ENCODE data around the gene ETFRF1. TPM values are rescaled to one million over a fixed set of nuclear protein-coding genes. Genes with fewer than 3 reads are reported as not detected.

Gene ETFRF1
- total RNA-seq, 1 experiment from 2014 or later, result 8.4 TPM

DNA sequence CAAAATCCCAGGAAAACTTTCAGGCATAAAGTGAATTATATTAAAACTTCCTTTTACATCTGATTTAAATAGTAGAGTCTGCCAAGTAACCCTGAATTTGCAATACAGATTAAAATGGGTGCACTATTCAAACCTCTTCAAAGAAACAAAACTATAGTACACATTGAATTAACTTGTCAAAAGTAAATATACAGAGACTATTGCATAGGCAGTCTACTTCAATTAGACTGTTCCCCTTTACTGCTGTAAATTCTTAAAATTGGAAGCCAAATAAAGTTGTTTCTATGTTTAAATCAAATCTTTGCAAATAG is 48.6 kb downstream of the ETFRF1 start (continued):
- no peak for TF ChIP-seq TCF7L2 (IDR thresholded peaks at IDR 0.05; ENCODE audit: borderline replicate concordance, extremely low read depth, insufficient read depth, insufficient read length)
- TF ChIP-seq ZBTB33 (IDR thresholded peaks at IDR 0.05; ENCODE audit: extremely low read depth, insufficient replicate concordance, low read length), result no peak

GRCh38 chr12:25245491-25245890 is 50.5 kb downstream of the ETFRF1 start:
- POLR2A ChIA-PET, result interaction anchor here (0.6 kb wide), 1 partner anchor 21 kb away, joined by 3 read pairs; no protein-coding TSS in a partner anchor
- H3K4me3 ChIP-seq (replicated peaks in 1 of 2; ENCODE audit: low read depth in 1 of 2, low read length in 2 of 2), result no peak overlapping the region
- CTCF ChIA-PET, result no interaction called here
- intact Hi-C loops (cut with micrococcal nuclease), result loop anchor here (10.0 kb wide), 2 partner anchors 309 to 799 kb away; partner anchors contain the start of gene LMNTD1
- BruUV-seq (replicated peaks), result no TSS peak
- no peaks in the 10 kb centered on the region for H3K9me3 ChIP-seq (ENCODE audit: control insufficient read depth in 1 of 2, insufficient read depth in 1 of 2, low read depth in 1 of 2, low read length in 2 of 2)
- DNase-seq (ENCODE audit: low read depth, low spot score) (no peak), ATAC-seq (no peak)
- no peaks in the 10 kb centered on the region for H3K27me3 ChIP-seq (ENCODE audit: insufficient read depth, low read length)
- H3K79me2 ChIP-seq (ENCODE audit: insufficient read depth, low read length), result peaks cover 80% of the 10 kb centered on the region
- no peak overlapping the region for H3K4me2 ChIP-seq (ENCODE audit: low read length)
- peaks cover 0 to 7% of the 10 kb centered on the region in 2 experiments; a peak in 2 of 4 replicates for H3K4me1 ChIP-seq (ENCODE audit: control insufficient read depth in 1 of 2, insufficient read depth in 2 of 2, low read length in 2 of 2)
- no peak overlapping the region for H3K27ac ChIP-seq (ENCODE audit: low read depth, low read length)
- 0 out of 4 replicates have a peak, but pooled peaks cover 0 to 2% of the 10 kb centered on the region in 2 experiments for H3K36me3 ChIP-seq (ENCODE audit: control insufficient read depth in 1 of 2, insufficient read depth in 2 of 2, low read length in 2 of 2)
- RAD21 ChIA-PET (ENCODE audit: low non-redundant PET in 1 of 2, low total read pairs in 2 of 2, uncharacterized antibody in 2 of 2, unreplicated experiment in 2 of 2), result interaction anchor here in 1 of 2 experiments (0.7 kb wide), 1 partner anchor 131 kb away, joined by 8 read pairs; no protein-coding TSS in a partner anchor
- no peaks in the 10 kb centered on the region for H3K9me2 ChIP-seq (ENCODE audit: insufficient read depth)
- no peak for TF ChIP-seq SIN3A (IDR thresholded peaks at IDR 0.05; ENCODE audit: low read depth)
- TF ChIP-seq SP1 (IDR thresholded peaks at IDR 0.05; ENCODE audit: low read depth), result no peak
- TF ChIP-seq EGR1 (IDR thresholded peaks at IDR 0.05; ENCODE audit: low read depth), result no peak
- TF ChIP-seq SRF (IDR thresholded peaks at IDR 0.05; ENCODE audit: low read depth), result no peak
- no peak for TF ChIP-seq RAD21 (IDR thresholded peaks at IDR 0.05; ENCODE audit: low read depth)
- no peak for TF ChIP-seq ELF1 (IDR thresholded peaks at IDR 0.05; ENCODE audit: borderline replicate concordance, low read depth)
- TF ChIP-seq CEBPB (IDR thresholded peaks at IDR 0.05; ENCODE audit: low read depth), result no peak
- TF ChIP-seq ATF3 (IDR thresholded peaks at IDR 0.05), result no peak
- TF ChIP-seq CTCF (IDR thresholded peaks at IDR 0.05 in 2 of 3, conservative IDR thresholded peaks at IDR 0.05 in 1 of 3; ENCODE audit: borderline replicate concordance in 1 of 3, insufficient read depth in 1 of 3, low read depth in 2 of 3, low read length in 2 of 3), result no peak
- no peak for TF ChIP-seq CBX3 (IDR thresholded peaks at IDR 0.05; ENCODE audit: low read depth)
- H2AFZ ChIP-seq (ENCODE audit: low read depth, low read length, poor library complexity, severe bottlenecking), result no peak overlapping the region
- no peak overlapping the region for H3K9ac ChIP-seq (ENCODE audit: low read length)
- no peaks in the 10 kb centered on the region for H4K20me1 ChIP-seq (ENCODE audit: insufficient read depth)
